ENCODE measurements around the gene SLC38A7. TPM values are rescaled to one million over a fixed set of nuclear protein-coding genes. Genes with fewer than 3 reads are reported as not detected.

SLC38A7 gene
- total RNA-seq, 1 donor, result 42.3 TPM

DNA sequence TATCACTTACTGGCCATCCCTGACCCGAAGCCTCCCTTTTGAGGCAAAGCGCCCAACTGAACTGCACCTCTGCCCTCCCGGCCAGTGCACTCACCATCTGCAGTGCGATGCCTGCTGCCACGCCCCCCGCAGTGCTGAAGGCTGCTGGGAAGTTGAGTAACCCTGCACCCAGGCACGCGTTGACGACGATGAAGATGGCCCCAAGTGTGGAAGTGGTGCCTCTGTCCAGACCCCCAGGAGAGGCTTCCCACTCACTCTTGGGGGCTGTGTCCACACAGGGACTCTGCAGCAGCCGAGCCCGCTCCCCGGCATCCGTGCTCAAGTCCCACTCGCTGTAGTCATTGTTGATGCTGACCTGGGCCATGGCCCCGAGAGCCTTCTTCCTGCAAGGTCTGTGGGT, 4.8 kb downstream of the SLC38A7 start:
- DNase-seq (ENCODE audit: low read depth), result no peak

DNA sequence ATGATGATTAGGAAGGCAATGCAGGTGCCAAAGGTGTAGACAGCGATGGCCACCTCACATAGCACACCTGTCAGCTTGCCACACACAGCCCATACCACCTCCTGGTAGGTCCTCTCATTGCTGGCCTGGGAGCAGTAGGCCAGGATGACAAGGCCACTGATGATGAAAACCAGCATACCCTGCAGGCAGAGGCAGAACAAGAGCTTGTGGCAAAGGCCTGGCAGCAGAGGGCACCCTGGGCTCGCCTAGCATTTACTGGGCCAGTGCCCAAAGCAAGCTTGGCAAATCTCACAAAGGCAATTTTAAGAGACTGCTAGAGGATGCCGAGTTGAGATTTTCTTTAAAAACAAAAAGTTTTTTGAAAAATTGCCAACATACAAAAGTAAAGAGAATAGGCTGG, 5.9 kb downstream of the SLC38A7 start:
- H3K4me3 ChIP-seq (ENCODE audit: low read depth, low read length), result no peak overlapping the region
- TF ChIP-seq, protein P1, sequence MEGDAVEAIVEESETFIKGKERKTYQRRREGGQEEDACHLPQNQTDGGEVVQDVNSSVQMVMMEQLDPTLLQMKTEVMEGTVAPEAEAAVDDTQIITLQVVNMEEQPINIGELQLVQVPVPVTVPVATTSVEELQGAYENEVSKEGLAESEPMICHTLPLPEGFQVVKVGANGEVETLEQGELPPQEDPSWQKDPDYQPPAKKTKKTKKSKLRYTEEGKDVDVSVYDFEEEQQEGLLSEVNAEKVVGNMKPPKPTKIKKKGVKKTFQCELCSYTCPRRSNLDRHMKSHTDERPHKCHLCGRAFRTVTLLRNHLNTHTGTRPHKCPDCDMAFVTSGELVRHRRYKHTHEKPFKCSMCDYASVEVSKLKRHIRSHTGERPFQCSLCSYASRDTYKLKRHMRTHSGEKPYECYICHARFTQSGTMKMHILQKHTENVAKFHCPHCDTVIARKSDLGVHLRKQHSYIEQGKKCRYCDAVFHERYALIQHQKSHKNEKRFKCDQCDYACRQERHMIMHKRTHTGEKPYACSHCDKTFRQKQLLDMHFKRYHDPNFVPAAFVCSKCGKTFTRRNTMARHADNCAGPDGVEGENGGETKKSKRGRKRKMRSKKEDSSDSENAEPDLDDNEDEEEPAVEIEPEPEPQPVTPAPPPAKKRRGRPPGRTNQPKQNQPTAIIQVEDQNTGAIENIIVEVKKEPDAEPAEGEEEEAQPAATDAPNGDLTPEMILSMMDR (IDR thresholded peaks at IDR 0.05; ENCODE audit: insufficient read depth, low read depth, low read length), result no peak
- no peak for DNase-seq (ENCODE audit: low read depth)

More for the DNA sequence above, 4.8 kb downstream of the SLC38A7 start:
- TF ChIP-seq, protein P1 (IDR thresholded peaks at IDR 0.05; ENCODE audit: insufficient read depth, low read depth, low read length), result no peak
- no peak overlapping the region for H3K4me3 ChIP-seq (ENCODE audit: low read depth, low read length)

- no peak for DNase-seq (ENCODE audit: low read depth)
- TF ChIP-seq, protein P1 (IDR thresholded peaks at IDR 0.05; ENCODE audit: insufficient read depth, low read depth, low read length), result no peak
- no peak overlapping the region for H3K4me3 ChIP-seq (ENCODE audit: low read depth, low read length)
These were observed 6.3 kb downstream of the SLC38A7 start for GRCh38 chr16:58678269-58678668.

- TF ChIP-seq, protein P1 (IDR thresholded peaks at IDR 0.05; ENCODE audit: insufficient read depth, low read depth, low read length), result no peak
- no peak overlapping the region for H3K4me3 ChIP-seq (ENCODE audit: low read depth, low read length)
- DNase-seq (ENCODE audit: low read depth), result no peak
These were observed 13.5 kb downstream of the SLC38A7 start for GRCh38 chr16:58670946-58671583.

- TF ChIP-seq, protein P1 (IDR thresholded peaks at IDR 0.05; ENCODE audit: insufficient read depth, low read depth, low read length), result no peak
- H3K4me3 ChIP-seq (ENCODE audit: low read depth, low read length), result no peak overlapping the region
- DNase-seq (ENCODE audit: low read depth), result no peak
These were observed 14.4 kb downstream of the SLC38A7 start for GRCh38 chr16:58670177-58670576.

DNA sequence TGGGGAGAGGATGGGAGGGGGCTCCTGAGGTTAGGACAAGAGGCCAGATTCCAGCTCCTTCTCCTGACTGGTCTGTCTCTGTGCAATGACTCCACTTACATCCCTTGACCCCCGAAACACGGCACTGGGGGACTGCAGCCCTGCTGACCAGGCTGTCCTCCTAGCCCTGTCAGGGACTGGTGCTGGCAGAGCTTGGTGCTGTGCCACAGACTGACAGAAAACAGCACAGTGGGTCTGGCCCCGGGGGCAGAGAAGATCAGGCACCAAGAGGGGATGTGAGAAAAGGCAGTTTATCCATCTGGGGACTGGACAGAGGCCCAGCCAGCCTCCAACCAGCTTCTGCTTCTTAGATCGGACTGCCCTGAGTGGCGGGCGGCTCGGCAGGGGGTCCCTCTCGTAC, 19.4 kb downstream of the SLC38A7 start:
- no peak for DNase-seq (ENCODE audit: low read depth)
- TF ChIP-seq, protein P1 (IDR thresholded peaks at IDR 0.05; ENCODE audit: insufficient read depth, low read depth, low read length), result no peak

More for the DNA sequence above, 19.4 kb downstream of the SLC38A7 start:
- H3K4me3 ChIP-seq (ENCODE audit: low read depth, low read length), result no peak overlapping the region

All from fibroblast of villous mesenchyme (primary cell).